CMK (cell line): ENCODE data around the gene EFNB1.
"Not testable (repeated sequence)": the region's sequence is repeated elsewhere in the genome, so short reads cannot be mapped to it uniquely, and the experiment has no call there.

Experiments used
- DNase-seq: peaks from one replicate; pipeline ENCODE4 v3.0.0-alpha.2; 2010; ENCODE audit warnings: low read depth

Gene EFNB1

GRCh38 chrX:68828740-68829581 is at the start of gene EFNB1:
Gene EFNB1, plus strand, starts transcription at chrX:68829021. Its CDS starts 756 bp downstream, at chrX:68829777.
- peak; percentile 81 for DNase-seq

GRCh38 chrX:68781295-68781694 is 47.5 kb upstream of the EFNB1 start:
- DNase-seq = not testable (repeated sequence)

GRCh38 chrX:68784816-68785215 is 44.0 kb upstream of the EFNB1 start:
- no peak for DNase-seq

- DNase-seq = not testable (repeated sequence)
Measured at GRCh38 chrX:68786581-68786980, 42.2 kb upstream of the EFNB1 start.

- DNase-seq = no peak
Measured at GRCh38 chrX:68789966-68790365, 38.9 kb upstream of the EFNB1 start.

GRCh38 chrX:68792083-68792482 is 36.7 kb upstream of the EFNB1 start:
- DNase-seq = no peak

GRCh38 chrX:68794461-68794860 is 34.4 kb upstream of the EFNB1 start:
- no peak for DNase-seq

GRCh38 chrX:68795741-68796140 is 33.1 kb upstream of the EFNB1 start:
- no peak for DNase-seq

- not testable (repeated sequence) for DNase-seq
Measured at GRCh38 chrX:68798400-68798799, 30.4 kb upstream of the EFNB1 start.

- DNase-seq = no peak
Measured at GRCh38 chrX:68801737-68802290, 27.0 kb upstream of the EFNB1 start.

GRCh38 chrX:68807818-68808217 is 21.0 kb upstream of the EFNB1 start:
- no peak for DNase-seq

GRCh38 chrX:68808686-68809357 is 20.0 kb upstream of the EFNB1 start:
- DNase-seq = no peak

GRCh38 chrX:68820476-68821110 is 8.2 kb upstream of the EFNB1 start:
- no peak for DNase-seq

- DNase-seq = no peak
Measured at GRCh38 chrX:68821616-68822015, 7.2 kb upstream of the EFNB1 start.

GRCh38 chrX:68822641-68823410 is 6.0 kb upstream of the EFNB1 start:
- no peak for DNase-seq

- DNase-seq = no peak
Measured at GRCh38 chrX:68823413-68824151, 5.2 kb upstream of the EFNB1 start.

GRCh38 chrX:68824152-68824433 is 4.7 kb upstream of the EFNB1 start:
- no peak for DNase-seq

- DNase-seq = no peak
Measured at GRCh38 chrX:68824565-68825125, 4.2 kb upstream of the EFNB1 start.

GRCh38 chrX:68826113-68826980 is 2.5 kb upstream of the EFNB1 start:
- no peak for DNase-seq

- no peak for DNase-seq
Measured at GRCh38 chrX:68827256-68827655, 1.6 kb upstream of the EFNB1 start.
